Measurements from ENCODE around the gene ASB18.

- TF ChIP-seq CTCF (IDR thresholded peaks at IDR 0.05) (no peak), POLR2A (IDR thresholded peaks at IDR 0.05) (no peak)
Measured at GRCh38 chr2:236308855-236309668, 44.9 kb upstream of the ASB18 start.

All from uterus (tissue), 2 donors.